IMR-90 (cell line): Measurements from ENCODE around the gene DCLK1.

Source experiments
- BHLHE40 ChIP-seq: fragments of 150-350 bp; IDR thresholded peaks from 2 replicates; pipeline ENCODE4 v1.6.1; 2016; ENCODE audit warnings: mild to moderate bottlenecking, low read depth, low read length
- CTCF ChIP-seq: conservative IDR thresholded peaks from 2 replicates; pipeline ENCODE4 v1.5.1; 2012; ENCODE audit warnings: mild to moderate bottlenecking, low read depth, low read length, improper control_type of control experiment
- MXI1 ChIP-seq: IDR thresholded peaks from 2 replicates; pipeline ENCODE4 v1.6.1; 2012; ENCODE audit warnings: low read depth, mild to moderate bottlenecking, low read length, moderate library complexity, borderline replicate concordance
- NFE2L2 ChIP-seq: fragments of 150-350 bp; IDR thresholded peaks from 2 replicates; pipeline ENCODE4 v1.6.1; 2016; ENCODE audit warnings: low read depth, mild to moderate bottlenecking, low read length
- POLR2A ChIP-seq: IDR thresholded peaks from 2 replicates; pipeline ENCODE4 v1.6.1; 2012; ENCODE audit warnings: mild to moderate bottlenecking, low read depth, low read length

DNA sequence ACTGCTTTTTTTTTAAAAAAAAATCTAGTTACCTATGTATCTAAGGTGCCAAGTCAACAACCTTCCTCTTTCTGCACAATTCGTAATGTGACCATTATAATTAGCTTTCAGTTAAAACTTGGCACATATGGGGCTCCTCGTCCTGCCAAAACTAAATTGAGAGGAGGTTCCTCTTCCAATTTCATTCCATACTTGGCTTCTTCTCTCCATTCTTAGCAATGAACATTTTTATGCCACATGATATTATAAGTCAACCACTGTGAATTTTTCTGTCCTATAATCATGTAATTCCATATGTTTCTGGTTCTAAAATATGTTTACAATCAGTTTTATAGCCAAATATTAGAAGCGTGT lies 177.0 kb downstream of the DCLK1 start:
- TF ChIP-seq CTCF (no peak), BHLHE40 (no peak), POLR2A (no peak), NFE2L2 (no peak), MXI1 (no peak)
